SK-N-DZ (cell line): ENCODE results near the gene IMPG2.

Experiments used
- DNase-seq: peaks from one replicate; pipeline ENCODE4 v3.0.0-alpha.2; 2015; ENCODE audit warnings: low spot score

Gene IMPG2

DNA sequence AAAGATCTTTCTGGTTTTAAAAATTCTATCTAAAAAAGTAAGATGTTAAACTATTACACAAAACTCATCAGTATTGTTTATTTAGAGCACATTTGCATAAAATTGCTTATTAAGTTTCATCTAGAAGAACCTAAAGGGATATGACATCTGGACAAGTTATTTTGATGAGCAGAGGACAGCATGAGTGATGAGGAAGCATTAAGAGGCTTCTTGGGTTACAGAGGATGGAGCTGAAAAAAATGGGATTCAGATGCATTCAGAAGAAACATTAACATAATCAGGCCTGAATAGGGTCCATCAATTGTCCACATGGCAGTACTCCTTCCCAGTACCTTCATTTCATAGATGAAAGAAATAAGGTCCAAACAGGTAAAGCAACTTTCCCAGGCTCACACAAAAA lies 41.6 kb downstream of the IMPG2 start:
- no peak for DNase-seq

DNA sequence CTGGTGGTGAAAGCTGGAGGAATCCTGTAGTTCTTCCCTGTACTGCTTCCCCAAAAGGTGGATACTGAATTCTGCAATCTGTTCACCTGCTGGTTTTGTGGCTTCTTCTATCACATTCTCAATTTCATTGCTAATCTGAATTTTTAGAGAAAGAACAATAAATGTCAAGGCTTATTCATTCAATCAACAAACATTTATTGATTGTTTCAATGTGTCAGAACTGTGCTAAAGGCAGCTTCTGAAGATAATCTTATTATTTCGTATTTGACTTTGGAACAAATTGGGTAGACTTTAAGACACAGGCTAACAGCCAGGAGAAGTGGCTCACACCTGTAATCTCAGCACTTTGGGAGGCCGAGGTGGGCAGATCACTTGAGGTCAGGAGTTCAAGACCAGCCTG lies 46.8 kb downstream of the IMPG2 start:
- DNase-seq: no peak

DNA sequence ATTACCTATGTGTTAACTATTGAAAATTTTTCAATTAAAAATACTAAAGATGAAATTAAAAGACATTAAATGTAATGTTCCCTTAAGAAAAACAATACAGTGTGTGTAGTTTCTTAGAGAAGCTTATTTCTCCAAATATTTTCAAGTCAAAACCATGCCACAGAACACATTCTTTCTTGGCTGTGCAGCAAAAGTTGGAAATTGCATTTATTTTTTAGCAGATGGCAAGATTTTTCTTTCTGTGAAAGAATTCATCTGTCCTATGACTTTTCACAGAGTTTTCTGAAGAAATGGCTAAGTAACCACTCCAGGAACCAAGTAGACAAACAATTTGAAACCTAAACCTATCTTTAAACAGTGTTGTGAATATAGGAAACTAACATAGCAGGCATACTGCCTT lies 47.2 kb downstream of the IMPG2 start:
- no peak for DNase-seq

GRCh38 chr3:101271728-101272127 lies 48.6 kb downstream of the IMPG2 start:
- DNase-seq: no peak

GRCh38 chr3:101270149-101270548 lies 50.2 kb downstream of the IMPG2 start:
- DNase-seq: no peak

GRCh38 chr3:101268971-101269671 lies 51.3 kb downstream of the IMPG2 start:
- DNase-seq: no peak

- no peak for DNase-seq
Observed at GRCh38 chr3:101268141-101268540, 52.2 kb downstream of the IMPG2 start.

DNA sequence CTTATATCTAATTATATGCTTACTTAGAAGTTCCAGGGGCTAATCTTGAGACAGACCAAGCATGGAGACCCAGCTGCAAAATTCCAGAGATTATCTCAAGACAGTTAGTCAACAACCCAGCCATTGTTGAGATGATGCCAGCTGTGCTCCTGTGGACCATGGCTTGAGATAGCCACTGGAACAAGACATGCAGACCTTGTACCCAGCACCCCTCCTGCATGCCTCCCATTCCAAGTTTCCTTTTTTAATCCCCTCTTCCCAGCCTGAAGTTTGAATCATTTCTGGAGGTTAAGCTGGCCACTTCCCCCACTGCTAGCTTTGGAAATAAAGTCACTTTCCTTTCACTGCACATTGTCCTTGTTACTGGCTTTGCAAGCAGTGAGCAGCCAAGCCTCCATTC lies 53.8 kb downstream of the IMPG2 start:
- no peak for DNase-seq

DNA sequence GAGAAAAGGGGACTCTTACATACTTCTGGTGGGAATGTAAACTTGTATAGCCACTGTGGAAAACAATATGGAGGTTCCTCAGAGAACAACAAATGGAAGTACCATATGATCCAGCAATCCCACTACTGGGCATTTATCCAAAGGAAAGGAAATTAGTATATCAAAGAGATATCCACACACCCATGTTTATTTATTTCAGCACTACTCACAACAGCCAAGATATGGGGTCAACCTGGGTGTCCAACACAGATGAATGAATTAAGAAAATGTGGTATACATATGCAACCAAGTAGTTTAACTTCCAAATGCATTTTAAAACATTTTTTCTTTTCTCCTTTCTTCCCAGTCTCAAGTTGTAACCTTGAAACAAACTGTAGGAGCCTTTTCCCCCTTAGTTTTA lies 54.3 kb downstream of the IMPG2 start:
- no peak for DNase-seq

DNA sequence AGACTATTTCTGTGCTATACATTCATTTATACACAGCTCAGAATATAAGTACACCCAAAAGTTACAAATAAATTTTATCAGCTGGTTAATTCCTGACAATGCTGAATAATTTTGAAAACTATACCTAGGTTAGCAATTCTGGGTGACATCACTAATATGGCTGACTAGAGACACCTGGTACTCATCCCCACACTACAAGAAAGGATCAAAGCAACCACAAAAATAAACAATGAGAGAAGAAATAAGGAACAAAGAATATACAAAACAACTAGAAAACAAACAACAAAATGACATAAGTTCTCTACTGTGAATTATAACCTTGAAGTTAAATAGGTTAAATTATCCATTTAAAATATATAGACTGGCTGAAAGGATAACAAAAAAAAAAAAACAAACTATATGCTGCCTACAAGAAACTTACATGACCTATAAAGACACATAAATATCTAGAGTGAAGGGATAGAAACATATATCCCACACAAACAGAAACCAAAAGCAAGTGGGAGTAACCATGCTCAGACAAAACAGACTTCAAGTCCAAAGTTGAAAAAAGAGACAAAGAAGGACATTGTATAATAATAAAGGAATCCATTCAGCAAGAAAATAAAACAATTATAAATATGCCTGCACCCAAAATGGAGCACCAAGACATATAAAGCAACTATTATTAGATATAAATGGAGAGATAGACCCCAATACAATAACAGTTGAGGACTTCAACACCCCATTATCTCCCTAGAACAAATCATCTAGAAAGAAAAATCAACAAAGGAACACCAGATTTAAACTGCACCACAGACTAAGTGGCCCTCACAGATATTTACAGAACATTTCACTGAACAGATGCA lies 57.8 kb downstream of the IMPG2 start:
- no peak for DNase-seq

DNA sequence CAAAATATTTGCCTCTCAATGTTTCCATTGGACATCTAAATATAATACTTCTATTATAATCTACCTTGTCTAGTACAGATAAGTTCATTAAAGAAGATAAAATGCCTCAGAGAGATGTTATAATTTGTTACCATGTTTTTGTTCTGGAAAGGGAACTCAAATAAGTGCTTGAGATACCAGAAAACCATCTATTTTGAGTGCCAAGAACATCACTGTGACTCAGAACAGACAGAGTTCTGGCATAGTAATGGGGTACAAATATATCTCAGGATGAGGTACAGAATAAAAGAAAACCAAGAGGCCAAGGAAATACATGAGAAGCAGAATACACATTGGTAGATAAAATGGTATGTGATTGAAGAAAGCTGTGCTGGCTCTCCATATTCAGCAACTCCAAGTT lies 58.9 kb downstream of the IMPG2 start:
- no peak for DNase-seq

DNA sequence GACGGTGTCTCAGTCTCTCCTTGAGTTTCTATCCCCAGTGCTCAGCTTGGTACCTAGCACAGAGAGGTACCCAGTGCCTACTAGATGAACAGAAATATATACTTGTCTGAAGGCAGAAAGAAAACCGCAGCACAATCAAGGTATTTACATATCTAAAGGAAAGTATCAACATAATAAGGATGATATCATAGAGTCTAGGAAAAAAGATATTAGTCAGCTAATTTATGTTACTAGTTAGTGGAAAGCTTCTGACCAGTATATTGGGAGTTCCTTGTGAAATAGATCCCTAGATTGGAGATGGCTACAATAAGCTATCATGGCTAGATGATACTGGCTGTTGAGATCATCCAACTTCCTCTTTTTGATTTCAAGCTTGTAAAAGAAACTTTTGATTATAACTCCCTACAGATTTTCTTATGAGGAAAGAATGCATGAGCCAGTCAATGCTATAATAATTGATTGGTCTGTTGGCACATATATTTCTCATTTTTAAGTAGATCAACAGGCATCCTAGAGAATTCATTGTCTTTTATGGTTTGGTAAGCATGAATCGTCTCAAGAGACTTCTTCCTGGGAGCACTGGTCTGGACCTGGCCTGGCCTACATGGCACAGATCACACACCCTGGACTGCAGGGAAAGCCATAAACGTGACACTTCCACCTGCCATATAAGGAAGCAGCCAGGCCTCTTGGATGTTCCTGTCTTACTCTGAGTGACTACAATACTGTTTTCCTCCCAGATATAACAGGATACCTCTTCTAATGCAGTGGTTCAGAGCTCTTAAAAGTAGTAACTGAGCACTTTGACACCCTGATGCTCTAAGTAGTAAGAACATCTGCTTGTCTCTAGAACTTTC lies 60.7 kb downstream of the IMPG2 start:
- no peak for DNase-seq

DNA sequence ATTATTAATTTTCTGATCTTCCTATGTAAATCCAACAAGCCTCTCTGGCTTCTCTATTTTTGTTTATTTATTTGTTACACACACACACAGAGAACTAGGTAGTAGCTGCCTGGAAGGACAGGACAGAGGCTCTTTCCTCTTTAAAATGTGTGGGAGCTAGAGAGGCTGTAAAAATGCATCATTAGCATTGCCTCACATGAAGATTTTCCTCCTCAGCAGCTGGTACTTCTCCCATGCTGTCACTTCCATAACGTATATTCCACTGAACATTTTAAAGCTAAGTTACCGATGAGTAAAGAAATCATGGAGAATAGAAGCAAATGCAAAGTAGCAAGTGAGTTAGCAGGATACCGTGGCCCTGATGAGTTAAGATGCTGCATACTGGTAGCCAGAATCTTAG lies 63.9 kb downstream of the IMPG2 start:
- DNase-seq: no peak

GRCh38 chr3:101255441-101255840 lies 64.9 kb downstream of the IMPG2 start:
- DNase-seq: no peak

GRCh38 chr3:101253396-101253795 lies 67.0 kb downstream of the IMPG2 start:
- DNase-seq: no peak

DNA sequence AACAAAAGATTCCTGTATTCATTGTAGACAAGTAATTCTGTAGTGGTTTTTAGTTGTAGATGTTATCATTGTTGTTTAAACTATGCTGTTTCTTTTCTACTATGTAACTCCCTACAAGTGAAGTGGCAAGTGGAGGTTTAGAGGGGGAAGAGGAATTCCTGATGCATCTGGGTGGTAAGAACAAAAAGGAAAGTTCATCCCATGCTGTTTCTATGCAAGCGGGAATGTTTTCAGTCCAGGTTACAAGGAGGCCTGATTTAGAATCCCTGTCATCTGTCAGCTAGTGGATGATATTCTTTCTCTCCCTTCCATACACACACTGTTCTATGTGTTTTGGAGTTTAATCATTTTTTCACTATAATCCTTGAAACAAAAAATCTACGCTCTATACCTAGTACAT lies 67.4 kb downstream of the IMPG2 start:
- no peak for DNase-seq

DNA sequence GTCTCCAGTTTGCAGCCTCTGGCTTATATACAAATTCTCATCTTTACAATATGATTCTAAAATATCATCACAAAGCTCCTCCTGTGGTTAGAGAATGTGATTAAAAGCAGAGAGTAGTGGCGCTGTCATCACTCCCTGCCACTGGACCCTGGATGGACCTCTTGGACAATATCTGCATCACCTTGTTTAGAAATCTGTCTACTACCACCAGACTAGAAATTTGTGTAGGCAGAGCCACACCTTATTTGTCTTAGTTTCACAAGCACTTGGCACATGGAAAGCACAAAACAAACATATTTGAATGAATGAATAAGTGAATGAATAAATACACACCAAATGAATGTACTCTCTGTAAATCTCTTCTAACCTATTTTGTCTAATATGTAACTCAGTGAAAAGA lies 68.1 kb downstream of the IMPG2 start:
- DNase-seq: no peak

- DNase-seq: no peak
Observed at GRCh38 chr3:101251441-101251840, 68.9 kb downstream of the IMPG2 start.

DNA sequence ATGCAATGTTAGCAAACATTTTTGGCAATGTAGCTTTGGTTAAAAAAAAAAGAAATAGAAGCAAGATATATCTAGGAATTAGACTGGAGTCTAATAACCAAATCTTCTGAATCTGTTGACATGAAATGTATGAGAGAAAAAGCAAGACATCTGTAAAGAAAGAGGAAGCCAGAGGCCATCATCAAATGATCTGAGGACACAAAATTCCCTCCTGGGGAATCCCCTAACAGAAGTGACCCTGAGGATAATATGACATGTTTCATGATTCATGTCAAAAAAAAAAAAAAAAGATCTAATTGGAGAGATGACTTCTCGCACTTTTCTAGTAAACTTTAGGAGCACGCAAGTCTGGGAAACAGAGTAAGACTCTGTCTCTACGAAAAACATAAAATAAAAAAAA lies 70.9 kb downstream of the IMPG2 start:
- no peak for DNase-seq

GRCh38 chr3:101248736-101249135 lies 71.6 kb downstream of the IMPG2 start:
- DNase-seq: no peak

- DNase-seq: no peak
Observed at GRCh38 chr3:101244212-101244575, 76.2 kb downstream of the IMPG2 start.
